Renal cortical epithelial cell (primary cell): ENCODE data around the gene EFNA2. TPM values are rescaled to one million over a fixed set of nuclear protein-coding genes. Genes with fewer than 3 reads are reported as not detected.

Source experiments
- DNase-seq: peaks from one replicate; pipeline ENCODE4 v3.0.0-alpha.2; 2011; ENCODE audit warnings: low read depth
- total RNA-seq: library from RNA; depleted of rRNA; stranded (reverse); fragments of >200 nt; gene quantifications from 2 replicates; pipeline ENCODE4 v1.2.3, GENCODE V29; 2014

The EFNA2 gene
- total RNA-seq, 1 donor from 2014 or later = 0.10 TPM

DNA sequence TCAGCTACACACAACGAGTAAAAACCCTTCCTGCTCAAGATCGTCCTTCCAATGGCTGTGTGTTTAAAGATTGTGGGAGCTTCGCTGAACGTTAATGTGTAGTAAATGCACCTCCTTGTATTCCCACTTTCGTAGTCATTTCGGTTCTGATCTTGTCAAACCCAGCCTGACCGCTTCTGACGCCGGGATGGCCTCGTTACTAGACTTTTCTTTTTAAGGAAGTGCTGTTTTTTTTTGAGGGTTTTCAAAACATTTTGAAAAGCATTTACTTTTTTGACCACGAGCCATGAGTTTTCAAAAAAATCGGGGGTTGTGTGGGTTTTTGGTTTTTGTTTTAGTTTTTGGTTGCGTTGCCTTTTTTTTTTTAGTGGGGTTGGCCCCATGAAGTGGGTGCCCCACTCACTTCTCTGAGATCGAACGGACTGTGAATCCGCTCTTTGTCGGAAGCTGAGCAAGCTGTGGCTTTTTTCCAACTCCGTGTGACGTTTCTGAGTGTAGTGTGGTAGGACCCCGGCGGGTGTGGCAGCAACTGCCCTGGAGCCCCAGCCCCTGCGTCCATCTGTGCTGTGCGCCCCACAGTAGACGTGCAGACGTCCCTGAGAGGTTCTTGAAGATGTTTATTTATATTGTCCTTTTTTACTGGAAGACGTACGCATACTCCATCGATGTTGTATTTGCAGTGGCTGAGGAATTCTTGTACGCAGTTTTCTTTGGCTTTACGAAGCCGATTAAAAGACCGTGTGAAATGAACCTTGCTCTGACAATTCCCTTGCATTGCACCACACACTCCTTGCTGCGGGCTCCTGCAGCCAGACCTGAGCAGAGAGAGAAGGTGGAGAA is 13.0 kb upstream of the EFNA2 start:
- DNase-seq = no peak

DNA sequence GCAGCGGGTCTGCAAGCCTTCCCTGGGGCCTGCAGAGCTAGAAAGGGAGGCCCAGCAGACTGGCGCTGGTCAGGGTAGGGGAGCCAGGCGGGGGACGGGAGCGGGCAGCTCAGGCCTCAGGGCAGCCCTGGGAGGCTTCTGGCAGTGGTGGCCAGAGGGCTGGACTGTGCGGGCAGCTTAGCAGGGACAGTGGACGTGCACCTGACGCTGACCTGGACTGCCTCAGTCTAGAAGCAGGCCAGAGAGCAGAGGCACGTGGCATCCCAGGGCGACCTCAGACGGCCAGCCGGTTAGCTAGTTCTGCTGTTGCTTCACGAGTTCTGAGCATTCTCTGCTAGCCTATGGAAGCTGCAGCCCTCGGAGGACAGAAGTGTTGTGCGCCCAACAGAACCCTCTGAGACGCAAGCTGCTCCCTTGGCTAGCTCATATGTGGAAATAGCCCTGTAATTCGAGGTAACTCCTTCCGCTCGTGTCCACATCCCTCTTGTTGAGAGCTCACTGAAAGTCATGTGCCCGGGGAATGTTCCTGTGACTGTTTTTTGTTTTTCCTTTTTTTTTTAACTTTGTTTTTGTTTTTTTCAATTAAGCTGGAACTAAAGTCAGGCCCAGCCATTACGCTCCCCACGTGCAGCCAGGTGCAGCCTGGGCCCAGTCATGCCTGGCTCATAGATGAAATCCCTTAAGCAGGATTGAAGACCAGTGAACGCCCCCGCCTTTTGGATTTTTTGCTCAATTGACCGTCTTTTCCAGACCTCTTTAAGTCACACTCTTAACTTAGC is 12.2 kb upstream of the EFNA2 start:
- DNase-seq = no peak

- no peak for DNase-seq
Measured at GRCh38 chr19:1274081-1274851, 11.4 kb upstream of the EFNA2 start.

DNA sequence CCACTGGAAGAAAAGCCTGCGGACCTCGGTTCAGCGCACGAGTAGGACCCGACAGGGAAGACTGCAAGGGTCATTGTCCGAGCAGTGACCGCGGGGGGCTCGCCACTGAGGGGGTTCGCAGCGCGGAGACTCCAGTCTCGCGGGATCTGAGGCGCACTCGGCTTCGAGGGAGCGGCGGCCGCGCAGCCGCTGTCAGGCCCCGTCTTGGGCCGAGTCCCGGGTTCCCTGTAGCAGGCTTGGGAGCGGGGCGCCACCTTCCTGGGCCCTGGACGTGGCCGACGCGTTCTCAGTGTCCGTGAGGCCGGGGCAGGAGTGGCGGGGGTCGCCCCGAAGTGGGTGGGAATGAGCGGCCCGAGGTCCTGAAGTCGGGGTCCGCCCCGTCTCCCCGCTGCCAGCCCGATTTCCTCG is 10.8 kb upstream of the EFNA2 start:
- DNase-seq = no peak

DNA sequence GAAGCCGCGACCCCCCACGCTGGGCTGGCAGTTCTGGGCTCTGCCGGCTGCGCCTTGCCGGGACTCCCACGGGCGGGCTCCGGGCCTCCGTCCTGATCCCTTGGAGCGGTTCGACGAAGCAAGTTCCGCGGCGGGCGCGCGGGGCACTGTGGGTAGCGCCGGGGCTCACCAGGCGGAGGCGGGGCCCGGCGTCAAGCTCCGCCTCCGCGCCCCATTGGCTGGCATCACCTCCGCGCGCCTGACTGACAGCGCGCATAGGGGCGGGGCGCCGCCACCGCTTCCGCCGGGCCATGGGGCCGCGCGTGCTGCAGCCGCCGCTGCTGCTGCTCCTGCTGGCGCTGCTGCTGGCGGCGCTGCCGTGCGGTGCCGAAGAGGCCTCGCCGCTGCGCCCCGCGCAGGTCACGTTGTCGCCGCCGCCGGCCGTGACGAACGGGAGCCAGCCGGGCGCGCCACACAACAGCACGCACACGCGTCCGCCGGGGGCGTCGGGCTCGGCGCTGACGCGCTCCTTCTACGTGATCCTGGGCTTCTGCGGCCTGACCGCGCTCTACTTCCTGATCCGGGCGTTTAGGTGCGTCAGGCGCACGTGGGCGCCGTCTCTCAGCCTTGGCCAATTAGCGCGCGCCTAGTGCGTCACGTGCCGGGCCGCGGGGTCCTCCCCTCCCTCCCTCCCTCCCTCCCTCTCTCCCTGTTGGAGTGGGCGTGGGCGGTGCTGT is 10.3 kb upstream of the EFNA2 start, which contains the start of gene FAM174C:
Gene FAM174C, plus strand, starts transcription at position 271 of the 716 bp plus-strand sequence. Its CDS starts 20 bp downstream, at position 291.
- DNase-seq = peak; percentile 85

DNA sequence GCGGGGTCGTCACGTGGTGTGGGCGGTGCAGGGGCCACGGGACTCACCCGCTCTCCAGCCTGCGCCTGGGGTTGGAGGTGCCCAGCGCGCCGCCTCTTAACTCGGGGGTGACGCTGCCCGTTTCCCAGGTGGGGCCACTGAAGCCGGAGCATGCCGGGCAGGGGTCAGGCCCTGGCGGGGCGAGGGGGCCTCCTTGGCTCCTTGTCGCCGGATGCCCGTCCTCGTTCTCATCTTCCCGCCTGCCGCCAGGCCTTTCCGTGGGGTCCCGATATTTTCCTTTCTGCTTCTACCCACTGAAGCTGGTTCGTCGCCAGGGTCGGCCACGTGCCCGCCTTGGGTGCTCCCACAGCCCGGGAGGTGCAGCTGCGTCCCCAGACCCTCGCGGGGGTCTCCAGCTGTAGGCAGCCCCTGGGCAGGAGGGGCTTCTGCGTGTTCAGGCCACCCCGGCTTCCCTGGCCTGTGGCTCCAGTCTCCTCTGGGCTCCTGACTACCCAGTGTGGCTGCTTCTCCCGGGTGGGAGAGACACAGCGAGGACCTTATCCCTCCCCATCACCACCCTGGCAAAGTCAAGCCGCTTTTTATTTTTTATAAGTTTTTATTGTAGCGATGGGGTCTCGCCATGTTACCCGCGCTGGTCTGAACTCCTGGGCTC is 9.6 kb upstream of the EFNA2 start:
- DNase-seq = no peak

GRCh38 chr19:1276628-1277022 is 9.0 kb upstream of the EFNA2 start:
- no peak for DNase-seq

- DNase-seq = no peak
Measured at GRCh38 chr19:1277061-1277460, 8.6 kb upstream of the EFNA2 start.

DNA sequence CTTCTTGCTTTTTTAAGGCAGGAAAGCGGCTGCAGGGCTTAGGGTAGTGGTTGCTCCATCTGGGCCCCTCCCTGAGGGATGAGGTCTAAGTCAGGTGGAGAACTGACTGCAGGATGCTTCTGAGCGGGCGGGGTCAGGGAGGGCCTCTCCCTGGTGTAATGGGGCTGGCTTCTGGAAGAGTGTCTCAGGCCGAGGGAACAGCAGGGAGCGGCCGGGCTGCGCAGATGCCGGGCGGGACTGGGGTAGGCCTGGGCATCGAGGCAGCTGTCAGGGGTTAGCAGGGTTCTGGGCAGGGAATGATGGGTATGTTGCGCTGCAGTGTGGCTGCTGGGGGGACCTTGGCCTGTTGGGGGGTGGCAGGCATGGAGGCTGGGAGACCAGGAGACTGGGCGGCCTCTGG is 7.6 kb upstream of the EFNA2 start:
- DNase-seq = no peak

- DNase-seq = no peak
Measured at GRCh38 chr19:1278713-1279660, 6.7 kb upstream of the EFNA2 start.

GRCh38 chr19:1279782-1280341 is 5.8 kb upstream of the EFNA2 start:
- peak; percentile 67 for DNase-seq

DNA sequence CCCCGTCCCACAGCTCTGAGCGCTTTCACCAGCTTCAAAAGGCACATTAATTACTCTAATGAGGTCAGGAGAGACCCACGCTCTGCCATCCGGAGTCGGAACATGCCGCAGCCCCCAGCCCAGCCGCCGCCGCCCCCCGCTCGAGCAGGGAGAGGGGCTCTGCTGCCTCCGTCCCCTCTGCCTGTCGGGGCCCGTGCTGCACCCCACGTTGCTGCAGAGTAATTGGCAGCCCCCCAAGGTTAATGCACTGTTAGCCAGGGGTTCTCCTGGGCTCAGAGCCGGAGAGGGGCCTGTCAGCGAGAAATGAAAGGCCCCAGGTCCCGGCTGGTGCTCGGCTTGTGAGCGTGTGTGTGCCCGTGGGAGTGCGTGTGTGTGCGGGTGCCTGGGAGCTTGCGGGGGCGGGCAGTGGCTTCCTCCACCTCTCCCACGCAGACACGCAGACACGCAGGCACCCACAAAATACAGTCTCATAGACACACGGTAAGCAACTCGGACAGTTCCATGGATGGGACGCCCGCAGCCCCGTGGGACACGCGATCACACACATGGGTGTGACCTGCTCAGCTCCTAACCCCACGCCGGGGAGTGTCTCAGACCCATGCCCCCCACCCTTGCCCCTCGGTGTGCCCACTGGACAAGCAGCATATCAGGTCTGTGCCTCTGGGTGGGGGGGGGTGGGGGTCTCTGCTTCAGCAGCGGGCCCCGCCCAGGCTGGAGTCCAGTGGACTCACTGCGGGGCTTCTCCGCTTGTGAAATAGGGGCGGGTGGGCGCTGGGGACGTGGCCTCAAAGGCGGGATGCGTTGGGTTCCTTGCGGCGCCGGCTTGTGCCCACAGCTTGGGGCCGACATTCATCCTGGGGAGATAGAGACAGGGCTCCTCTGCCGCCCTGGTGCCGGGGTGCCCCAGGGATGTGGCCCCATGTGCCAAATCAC is 4.8 kb upstream of the EFNA2 start:
- no peak for DNase-seq

GRCh38 chr19:1281569-1282287 is 3.9 kb upstream of the EFNA2 start:
- DNase-seq = no peak

DNA sequence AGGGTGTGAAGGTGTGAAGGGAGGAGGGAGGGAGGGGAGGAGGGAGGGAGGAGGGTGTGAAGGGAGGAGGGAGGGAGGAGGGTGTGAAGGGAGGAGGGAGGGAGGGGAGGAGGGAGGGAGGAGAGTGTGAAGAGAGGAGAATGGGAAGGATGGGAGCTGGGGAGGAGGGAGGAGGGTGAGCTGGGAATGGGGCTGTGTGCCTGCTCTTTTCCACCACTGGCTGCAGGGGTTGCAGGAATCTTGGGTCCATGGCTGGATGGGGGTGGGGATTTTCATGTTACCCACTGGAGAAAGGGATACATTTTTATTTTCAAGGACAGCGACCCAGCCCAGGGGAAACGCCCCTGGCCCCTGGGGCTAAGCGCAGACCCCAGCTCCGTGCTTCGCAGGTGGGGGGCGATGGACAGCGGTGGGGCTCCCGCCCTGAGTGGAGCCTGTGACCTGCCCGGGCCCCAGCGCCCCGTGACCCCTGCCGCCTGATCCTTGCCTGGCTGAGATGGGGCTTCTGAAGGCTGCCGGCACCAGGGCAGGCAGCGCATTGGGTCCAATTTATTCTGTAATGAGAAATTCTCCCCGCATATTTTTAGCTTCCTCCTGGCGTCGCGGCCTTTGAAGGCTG is 3.0 kb upstream of the EFNA2 start:
- DNase-seq = no peak

DNA sequence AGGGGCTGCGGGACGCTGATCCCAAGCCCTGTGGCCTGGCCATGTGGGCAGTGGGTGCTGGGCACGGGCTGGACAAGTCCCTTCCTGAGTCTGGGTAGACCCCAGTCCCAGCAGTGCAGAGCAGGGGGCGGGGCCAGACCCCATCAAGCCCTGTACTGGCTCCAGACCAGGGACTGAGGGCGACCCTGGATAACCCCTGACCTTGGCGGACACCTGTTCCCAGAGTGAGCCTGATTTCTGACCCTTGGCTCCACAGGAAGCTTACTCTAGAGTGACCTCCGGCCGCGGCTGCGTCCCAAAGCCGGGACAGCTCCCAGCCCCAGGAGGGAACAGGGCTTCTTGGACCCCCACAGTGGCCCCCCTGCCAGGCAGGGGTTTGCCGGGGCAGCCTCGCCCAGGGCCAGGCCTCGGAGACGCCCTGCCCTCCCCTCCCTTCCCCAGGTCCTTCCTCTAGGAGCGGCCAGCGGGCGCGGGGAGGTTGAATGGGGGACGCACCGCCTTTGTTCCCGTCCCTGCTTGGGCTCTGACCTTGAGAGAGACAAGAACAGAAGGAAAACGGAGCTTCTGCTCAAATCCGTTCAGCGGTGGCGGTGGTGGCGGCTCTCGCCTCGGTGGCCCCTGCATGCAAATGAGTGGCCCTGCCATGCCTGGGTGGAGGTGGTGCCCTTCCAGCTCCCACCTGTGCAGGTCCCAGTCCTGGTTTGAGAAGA is 2.3 kb upstream of the EFNA2 start:
- DNase-seq = no peak

GRCh38 chr19:1283917-1284292 is 1.8 kb upstream of the EFNA2 start:
- DNase-seq = no peak
